ENCODE data around the gene RSPO3. TPM values are rescaled to one million over a fixed set of nuclear protein-coding genes. Genes with fewer than 3 reads are reported as not detected.

Gene RSPO3
- total and polyA plus RNA-seq, 2 of the 4 experiments (the other 2 are of a cell fraction) = not detected

GRCh38 chr6:127206531-127207095, 88.1 kb downstream of the RSPO3 start:
- Histone ChIP-seq H3K9me3 (ENCODE audit: control insufficient read depth, insufficient read depth, low read length) (no peaks in the 10 kb centered on the region), H3K27ac (ENCODE audit: insufficient read depth, low read length) (no peak overlapping the region), H3K4ac (ENCODE audit: low read depth, low read length) (no peak overlapping the region), H3K27me3 (ENCODE audit: control insufficient read depth, insufficient read depth, low read length) (no peaks in the 10 kb centered on the region), H4K5ac (ENCODE audit: low read depth, low read length) (no peak overlapping the region), H3K79me1 (ENCODE audit: low read depth in 1 of 2, low read length in 2 of 2) (no peaks in the 10 kb centered on the region), H2AK5ac (ENCODE audit: low read depth, low read length) (no peak overlapping the region), H3K4me1 (ENCODE audit: control insufficient read depth, insufficient read depth, low read length) (peaks cover 2% of the 10 kb centered on the region; the same call in 1 of the 2 replicates), H3K23ac (ENCODE audit: low read depth, low read length) (no peak overlapping the region), H2BK15ac (ENCODE audit: low read depth, low read length) (no peak overlapping the region), H2BK20ac (ENCODE audit: low read depth, low read length) (no peak overlapping the region), H3K56ac (ENCODE audit: extremely low read depth, insufficient read depth, low read length) (no peak overlapping the region), H4K91ac (ENCODE audit: insufficient read depth, low read depth, low read length) (no peak overlapping the region), H3K4me2 (ENCODE audit: low read depth, low read length) (no peak overlapping the region), H3K18ac (ENCODE audit: low read depth, low read length) (no peak overlapping the region), H3K4me3 (ENCODE audit: insufficient read depth, low read depth, low read length) (no peak overlapping the region), H2BK120ac (ENCODE audit: low read depth, low read length) (no peak overlapping the region), H2AFZ (replicated peaks; ENCODE audit: low read length, poor library complexity) (no peak overlapping the region), H3K36me3 (ENCODE audit: control insufficient read depth, insufficient read depth, low read length) (no peaks in the 10 kb centered on the region), H3K9ac (ENCODE audit: low read depth, low read length) (no peak overlapping the region), H4K20me1 (ENCODE audit: insufficient read depth, low read length) (no peaks in the 10 kb centered on the region), H4K8ac (ENCODE audit: low read depth in 2 of 2, low read length in 2 of 2) (no peak overlapping the region), H3K9me1 (ENCODE audit: insufficient read depth, low read length) (no peaks in the 10 kb centered on the region), H2BK5ac (ENCODE audit: low read depth, low read length, poor library complexity, severe bottlenecking) (no peak overlapping the region), H2AK9ac (replicated peaks; ENCODE audit: low read depth, low read length, poor library complexity) (no peak overlapping the region), H3K14ac (replicated peaks; ENCODE audit: low read depth, low read length) (no peak overlapping the region)
- ChIA-PET POLR2A (ENCODE audit: unreplicated experiment) (no interaction called here), CTCF (no interaction called here)
- peak; percentile 12 for DNase-seq
- intact Hi-C loops (cut with micrococcal nuclease) (loop anchor here (10.0 kb wide), 1 partner anchor 328 kb away; no protein-coding TSS in a partner anchor), in situ Hi-C loops (cut with MboI; ENCODE audit: low sequenced_read_pairs) (no loop called here), dilution Hi-C loops (cut with HindIII; ENCODE audit: low sequenced_read_pairs, unreplicated experiment) (no loop called here)
- no TSS peak for BruUV-seq (replicated peaks)
- 0 out of 2 replicates have a peak, but pooled peaks have one; percentile 24 for ATAC-seq (ENCODE audit: low read depth)
- no peak for TF ChIP-seq MXI1 (IDR thresholded peaks at IDR 0.05; ENCODE audit: borderline replicate concordance, low read depth, low read length)
- TF ChIP-seq CEBPB (IDR thresholded peaks at IDR 0.05; ENCODE audit: low read depth, low read length) = no peak
- TF ChIP-seq RFX5 (IDR thresholded peaks at IDR 0.05; ENCODE audit: low read depth, low read length) = no peak
- TF ChIP-seq MAFK (IDR thresholded peaks at IDR 0.05; ENCODE audit: low read depth, low read length) = no peak
- no peak for TF ChIP-seq POLR2A (IDR thresholded peaks at IDR 0.05; ENCODE audit: low read depth, low read length)
- TF ChIP-seq ELK1 (IDR thresholded peaks at IDR 0.05; ENCODE audit: borderline replicate concordance, low read depth, low read length) = no peak
- no peak for TF ChIP-seq RAD21 (IDR thresholded peaks at IDR 0.05; ENCODE audit: low read length)
- TF ChIP-seq CTCF (conservative IDR thresholded peaks at IDR 0.05; ENCODE audit: low read depth, low read length) = no peak
- TF ChIP-seq NFE2L2 (IDR thresholded peaks at IDR 0.05; ENCODE audit: low read depth, low read length) = no peak
- no peak for TF ChIP-seq FOS (IDR thresholded peaks at IDR 0.05; ENCODE audit: low read depth, low read length)
- TF ChIP-seq CHD1 (IDR thresholded peaks at IDR 0.05; ENCODE audit: low read depth, low read length) = no peak
- TF ChIP-seq USF2 (IDR thresholded peaks at IDR 0.05; ENCODE audit: low read depth, low read length) = no peak
- no peak for TF ChIP-seq RCOR1 (IDR thresholded peaks at IDR 0.05; ENCODE audit: insufficient replicate concordance, low read length)
- TF ChIP-seq SMC3 (IDR thresholded peaks at IDR 0.05; ENCODE audit: low read depth, low read length) = no peak
- no peak for TF ChIP-seq BHLHE40 (IDR thresholded peaks at IDR 0.05; ENCODE audit: low read depth, low read length)

All from IMR-90 (cell line).